CD1c-positive myeloid dendritic cell (primary cell): ENCODE data around the gene TRAF7.

Source experiments
- DNase-seq: peaks from one replicate; pipeline ENCODE4 v3.0.0-alpha.2; 2016; ENCODE audit errors: extremely low spot score

Gene TRAF7

DNA sequence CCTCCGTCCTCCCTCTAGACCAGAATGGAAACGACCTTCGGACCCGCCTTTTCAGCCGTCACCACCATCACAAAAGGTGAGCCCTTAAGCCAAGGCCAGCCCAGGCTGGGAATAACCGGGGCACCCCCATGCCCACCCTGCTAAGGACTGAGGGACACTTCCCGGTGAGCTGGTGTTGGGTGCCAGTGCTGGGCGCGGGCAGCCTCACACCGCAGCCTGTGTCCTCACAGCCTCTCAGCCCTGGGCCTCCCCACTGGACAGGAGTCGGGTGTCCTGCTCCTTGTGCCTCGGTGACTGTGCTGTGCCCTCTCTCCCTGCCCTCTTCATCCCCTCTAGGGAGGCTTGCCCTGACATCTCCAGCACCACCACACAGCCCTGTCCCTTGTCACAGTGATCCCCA is 10.3 kb downstream of the TRAF7 start:
- DNase-seq = no peak

DNA sequence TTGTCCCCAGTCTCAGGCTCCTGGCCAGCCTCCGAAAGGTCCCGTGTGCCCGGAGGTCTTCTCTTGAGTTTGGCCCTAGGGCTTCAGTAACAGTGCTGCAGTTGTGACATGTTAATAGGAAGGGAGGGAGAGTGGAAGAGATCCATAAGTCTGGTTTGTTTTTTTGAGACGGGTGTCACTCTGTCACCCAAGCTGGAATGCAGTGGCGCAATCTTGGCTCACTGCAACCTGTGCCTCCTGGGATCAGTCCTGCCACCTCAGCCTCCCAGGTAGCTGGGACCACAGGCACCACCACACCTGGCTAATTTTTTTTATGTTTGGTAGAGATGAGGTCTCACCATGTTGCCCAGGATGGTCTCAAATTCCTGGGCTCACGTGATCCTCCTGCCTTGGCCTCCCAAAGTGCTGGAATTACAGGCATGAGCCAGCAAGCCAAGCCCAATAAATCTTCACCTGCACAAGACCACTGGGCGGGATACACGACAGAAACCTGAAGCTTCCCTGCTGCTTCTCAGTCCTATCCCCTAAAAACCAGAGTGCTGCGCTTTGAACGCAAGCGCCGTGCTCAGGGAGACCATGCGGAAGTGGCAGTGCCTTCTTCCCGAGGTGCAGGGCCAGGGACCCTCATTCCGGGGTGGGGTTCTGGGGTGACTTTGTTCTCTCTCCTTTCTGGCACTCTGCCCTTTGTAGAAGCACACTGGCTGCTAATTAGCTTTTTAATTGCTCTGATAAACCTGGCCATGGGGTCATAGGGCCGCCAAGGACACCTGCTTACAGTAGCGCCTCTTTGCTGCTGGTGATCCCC is 10.9 kb downstream of the TRAF7 start:
- no peak for DNase-seq

DNA sequence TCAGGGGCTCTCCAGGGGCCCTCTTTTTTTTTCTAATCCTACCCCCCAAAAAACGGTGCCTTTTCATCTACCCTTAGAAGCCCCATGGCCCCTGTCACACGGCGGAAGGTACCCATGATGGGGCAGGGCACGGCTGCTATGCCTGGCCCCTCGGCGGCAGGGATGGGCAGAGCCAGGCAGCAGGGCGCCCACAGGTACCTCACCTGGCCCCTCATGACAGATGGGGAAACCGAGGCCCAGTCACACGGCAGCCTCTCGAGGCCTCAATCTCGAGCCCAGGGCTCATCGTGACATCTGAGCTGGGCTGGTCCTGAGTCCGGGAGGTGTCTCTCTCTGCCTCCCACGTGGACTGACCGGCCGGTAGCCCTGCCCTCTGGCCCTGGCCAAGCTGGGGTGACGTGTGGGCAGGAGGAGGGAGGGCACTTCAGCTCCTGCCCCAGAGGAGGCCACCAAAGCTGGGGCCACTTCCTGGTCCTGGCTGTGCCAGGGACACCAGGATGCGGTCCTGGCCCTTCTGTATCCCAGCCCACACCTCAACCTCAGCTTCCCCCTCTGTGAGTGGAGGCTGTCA is 11.6 kb downstream of the TRAF7 start:
- no peak for DNase-seq

DNA sequence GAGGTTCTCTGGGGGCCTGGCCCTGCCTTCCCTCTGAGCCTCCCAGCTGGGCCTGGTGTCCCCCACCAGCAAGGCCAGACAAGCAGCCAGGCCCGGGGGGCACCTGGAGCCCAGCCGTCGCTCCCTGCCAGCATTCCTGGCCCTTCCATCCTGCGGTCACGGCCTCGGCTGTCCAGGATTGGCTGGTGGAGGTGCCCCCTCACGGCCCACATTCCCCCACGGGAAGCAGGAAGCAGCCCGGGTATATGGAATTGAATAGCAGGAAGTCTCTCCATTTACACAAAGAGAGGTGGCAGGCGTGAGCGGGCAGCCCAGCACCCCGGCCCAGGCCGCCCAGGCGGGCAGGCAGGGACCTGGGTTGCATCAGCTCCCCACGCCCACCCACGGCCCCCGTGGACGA is 14.5 kb downstream of the TRAF7 start:
- no peak for DNase-seq

DNA sequence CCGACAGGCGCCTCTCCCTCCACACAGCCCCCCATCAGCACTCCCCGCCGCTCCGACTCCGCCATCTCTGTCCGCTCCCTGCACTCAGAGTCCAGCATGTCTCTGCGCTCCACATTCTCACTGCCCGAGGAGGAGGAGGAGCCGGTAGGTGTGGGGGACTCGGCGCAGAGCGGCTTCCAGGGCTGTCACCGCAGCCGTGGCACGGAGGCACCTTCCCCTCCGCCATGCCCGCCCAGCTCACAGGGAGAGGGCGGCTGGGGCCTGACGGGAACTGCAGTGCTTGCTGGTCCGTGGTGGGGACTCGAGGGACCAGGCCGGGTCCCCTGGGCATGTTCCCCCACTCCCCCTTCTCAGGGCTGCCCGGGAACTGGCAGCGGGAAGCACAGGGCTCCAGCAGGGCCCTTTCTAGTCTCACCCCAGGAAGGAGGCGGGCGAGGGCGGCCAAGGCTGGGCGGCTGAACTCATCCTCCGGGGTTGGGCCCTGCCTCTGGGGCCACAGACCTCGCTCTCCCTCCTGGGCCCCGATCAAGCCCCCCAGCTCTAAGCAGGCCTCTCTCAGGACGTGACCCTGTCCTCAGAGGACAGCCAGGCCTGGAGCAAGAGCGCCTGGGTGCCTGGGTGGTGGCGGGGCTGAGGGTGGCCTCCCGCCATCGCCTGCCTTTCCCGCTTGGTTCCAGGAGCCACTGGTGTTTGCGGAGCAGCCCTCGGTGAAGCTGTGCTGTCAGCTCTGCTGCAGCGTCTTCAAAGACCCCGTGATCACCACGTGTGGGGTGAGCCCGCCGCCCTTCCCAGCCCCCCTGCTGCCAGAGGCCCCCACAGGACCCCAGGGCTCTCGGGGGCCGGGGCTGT is 15.2 kb downstream of the TRAF7 start:
- no peak for DNase-seq

DNA sequence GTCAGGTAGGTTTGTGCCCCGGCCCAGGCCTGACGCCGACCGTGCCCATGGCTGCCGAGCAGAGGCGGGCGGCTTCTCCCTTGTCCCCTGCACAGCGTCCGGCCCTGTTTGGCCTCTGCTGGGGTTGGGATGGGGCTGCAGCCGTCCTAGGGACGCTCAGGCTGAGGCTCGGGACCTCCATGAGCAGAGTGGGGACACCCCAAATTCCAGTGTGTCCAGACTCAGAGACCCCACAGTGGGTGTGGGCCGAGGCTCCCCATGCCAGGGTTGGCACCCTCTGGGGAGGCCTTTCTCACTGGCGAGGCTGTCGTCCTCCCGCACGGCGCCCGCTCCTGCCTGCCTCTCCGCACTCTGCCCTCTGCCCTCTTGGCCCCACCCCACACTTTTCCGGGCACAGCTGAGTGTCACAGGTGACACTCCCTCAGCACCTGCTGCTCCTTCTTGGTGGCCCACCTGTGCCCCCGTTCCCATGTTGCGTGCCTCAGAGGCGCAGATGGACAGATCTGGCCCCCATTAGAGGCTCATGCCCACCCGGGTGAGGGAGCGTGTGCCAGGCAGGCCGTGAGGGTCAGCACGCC is 16.1 kb downstream of the TRAF7 start:
- no peak for DNase-seq

DNA sequence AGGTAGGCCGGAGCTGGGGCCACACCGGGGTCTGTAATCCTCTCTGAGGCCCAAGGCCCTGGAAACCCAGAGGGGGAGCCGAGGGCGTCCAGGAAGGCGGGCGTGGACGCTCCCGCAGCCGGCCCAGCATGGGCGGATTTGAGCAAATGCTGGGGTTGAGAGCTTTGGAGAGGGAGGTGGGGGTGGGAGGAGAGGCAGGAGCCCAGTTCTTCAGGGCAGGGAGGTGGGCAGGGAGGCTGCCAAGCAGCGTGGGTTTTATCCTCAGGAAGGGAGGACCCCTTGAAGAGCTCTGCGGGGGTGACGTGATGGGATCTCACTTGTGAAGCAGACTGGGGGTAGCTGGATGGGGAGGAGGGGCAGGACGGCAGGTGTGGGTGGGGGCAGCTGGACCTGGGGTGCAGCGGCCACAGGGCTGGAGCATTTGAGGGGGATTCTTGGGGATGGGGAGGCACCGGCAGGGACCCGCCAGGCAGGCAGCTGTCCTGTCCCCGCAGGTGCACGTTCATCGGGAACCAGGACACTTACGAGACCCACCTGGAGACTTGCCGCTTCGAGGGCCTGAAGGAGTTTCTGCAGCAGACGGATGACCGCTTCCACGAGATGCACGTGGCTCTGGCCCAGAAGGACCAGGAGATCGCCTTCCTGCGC is 17.2 kb downstream of the TRAF7 start:
- no peak for DNase-seq

DNA sequence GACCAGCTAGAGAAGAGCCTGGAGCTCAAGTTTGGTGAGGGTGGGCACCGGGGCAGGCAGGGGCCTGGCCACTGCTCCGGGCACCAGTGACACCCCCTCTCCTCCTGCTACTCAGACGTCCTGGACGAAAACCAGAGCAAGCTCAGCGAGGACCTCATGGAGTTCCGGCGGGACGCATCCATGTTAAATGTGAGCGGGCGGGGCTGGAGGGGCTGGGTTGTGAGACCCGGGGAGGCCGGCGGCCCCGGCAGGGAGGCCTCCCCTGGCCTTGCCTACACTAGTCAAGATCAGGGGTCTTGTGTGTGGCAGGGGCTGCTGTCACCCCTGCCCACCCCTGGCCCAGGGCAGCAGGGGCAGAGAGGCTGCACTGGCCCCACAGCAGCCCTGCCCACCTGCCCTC is 17.8 kb downstream of the TRAF7 start:
- no peak for DNase-seq

DNA sequence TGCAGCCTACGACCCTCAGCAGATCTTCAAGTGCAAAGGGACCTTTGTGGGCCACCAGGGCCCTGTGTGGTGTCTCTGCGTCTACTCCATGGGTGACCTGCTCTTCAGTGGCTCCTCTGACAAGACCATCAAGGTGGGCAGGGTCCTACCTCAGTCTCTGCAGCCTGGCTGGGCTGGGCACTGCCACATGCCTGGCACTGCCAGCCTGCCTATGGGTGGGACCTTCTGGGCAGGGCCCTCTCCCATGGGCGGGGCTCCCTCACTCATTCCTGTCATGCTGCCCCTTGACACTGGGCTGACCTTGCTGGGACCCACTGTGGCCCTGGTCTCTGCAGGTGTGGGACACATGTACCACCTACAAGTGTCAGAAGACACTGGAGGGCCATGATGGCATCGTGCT is 18.3 kb downstream of the TRAF7 start:
- no peak for DNase-seq

DNA sequence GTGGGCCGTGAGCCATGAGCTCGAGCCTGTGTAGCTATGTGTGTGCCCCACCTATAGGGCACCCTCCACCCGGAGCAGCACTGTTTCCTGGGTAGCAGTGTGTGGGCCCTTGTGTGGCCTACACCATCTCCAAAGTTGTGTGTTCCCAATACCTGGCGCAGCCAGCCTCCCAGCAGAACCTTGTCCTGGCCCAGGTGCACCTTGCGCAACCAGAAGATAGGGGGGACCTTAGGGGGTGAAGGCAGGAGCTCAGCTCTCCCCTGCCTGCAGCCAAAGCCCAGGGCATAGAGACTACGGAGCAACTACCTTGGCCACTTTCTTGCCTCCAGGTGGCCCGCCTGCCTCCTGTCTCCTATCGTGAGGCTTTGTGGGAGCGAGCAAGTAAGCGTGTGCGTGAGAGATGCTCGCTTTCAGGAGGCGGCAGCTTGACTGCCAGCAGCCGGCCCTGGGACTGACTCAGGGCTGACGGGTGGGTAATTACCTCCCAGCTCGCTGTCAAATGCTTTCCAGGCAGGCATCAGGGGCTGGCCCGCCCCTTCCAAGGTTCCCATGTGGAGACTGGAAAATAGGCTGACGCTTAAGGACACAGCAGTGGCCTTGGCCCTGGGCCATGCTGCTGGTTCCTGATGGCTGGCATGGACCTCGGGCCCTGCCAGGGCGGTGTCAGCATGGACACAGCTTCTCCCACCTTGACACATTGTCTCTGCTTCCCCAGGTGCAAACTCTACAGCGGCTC is 19.0 kb downstream of the TRAF7 start:
- no peak for DNase-seq

DNA sequence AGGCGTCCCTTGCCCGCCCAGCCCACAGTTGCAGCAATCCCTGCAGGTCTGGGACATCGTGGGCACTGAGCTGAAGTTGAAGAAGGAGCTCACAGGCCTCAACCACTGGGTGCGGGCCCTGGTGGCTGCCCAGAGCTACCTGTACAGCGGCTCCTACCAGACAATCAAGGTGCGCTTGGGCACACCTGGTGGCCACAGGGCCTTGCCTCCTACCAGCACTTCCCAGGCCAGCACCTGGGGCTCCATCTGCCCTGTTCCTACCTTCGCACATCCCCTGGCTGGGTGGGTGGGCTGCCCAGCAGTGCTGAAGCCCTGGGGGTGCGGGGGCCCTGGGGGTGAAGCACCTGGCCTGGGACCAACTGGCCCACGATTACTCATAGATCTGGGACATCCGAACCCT is 19.9 kb downstream of the TRAF7 start:
- DNase-seq = no peak

DNA sequence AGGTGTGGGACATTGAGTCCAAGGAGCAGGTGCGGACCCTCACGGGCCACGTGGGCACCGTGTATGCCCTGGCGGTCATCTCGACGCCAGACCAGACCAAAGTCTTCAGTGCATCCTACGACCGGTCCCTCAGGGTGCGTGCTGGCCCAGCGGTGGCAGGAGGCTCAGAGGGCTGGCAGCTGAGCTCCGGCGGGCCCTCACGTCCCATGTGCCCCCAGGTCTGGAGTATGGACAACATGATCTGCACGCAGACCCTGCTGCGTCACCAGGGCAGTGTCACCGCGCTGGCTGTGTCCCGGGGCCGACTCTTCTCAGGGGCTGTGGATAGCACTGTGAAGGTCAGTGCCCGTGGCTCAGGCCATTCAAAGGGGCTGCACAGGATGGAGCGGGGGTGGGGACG is 20.5 kb downstream of the TRAF7 start:
- DNase-seq = no peak

DNA sequence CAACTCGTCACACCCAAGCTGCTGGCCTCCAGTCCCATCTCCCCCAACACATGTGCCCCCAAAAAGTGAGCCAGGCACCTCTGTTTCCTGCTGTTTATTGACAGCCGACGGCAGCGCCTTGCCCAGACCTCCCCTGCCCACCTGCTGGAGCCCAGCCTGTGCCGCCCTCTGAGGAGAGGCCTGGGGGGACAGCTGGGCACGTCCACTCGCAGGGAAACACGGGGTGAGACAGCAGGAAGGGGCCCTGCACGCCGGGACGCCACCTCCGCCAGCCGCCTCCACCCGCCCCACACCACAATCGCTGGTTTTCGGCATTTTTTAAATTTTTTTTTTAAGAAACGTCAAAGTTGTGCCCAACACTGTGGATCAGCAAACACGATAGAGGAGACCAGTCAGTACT is 21.5 kb downstream of the TRAF7 start:
- DNase-seq = no peak

DNA sequence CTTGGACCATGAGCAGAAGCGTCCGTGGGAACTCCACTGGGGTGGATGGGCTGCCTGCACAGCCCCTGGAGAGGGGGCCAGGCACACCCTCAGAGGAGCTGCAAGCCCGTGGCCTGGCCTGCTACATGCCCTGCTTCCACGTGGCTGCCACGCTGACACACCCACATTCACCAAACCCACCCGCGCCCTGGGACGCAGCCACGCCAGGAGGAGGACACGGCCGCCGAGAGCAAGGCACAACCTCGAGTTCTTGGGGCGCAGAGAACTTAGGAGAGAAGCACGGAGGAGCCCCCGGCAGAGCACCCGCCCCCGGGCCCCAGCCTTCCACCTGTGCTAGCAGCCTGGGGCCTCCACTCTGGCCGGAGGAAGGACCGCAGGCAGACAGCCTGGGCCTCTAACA is 22.0 kb downstream of the TRAF7 start:
- DNase-seq = no peak

DNA sequence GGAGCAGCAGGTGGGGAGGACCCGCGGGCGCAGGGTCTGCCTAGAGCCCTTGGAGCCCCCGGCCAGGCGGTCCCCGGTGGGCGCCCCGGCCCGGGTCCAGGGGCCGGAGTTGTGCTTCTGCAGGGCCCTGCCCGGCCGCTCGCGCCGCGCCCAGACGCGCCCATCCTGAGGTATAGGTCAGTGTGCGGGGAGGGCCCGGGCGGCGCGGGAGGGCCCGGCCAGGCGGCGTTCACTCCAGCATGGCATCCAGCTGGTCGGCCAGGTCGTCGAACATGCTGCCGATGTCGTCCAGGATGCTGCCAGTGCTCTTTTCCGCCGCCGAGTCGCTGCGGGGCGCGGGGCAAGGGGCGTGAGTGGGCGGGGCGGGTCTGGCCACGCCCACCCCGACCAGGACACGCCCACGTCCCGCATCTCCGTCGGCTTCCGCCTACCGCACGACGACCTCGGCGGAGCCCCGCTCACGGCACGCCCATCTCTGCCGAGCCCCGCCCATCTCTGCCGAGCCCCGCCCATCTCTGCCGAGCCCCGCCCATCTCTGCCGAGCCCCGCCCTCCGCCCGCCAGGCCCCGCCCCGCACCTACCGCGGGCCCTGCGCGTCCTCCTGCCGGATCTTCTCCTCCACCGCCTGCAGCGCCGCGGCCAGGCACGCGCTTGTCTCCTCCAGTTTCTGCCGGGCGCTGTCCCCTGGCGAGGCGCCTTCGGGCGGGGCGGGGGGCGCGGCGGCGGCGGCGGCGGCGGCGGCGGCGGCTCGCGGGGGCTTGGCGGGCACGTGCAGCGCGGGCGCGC is 22.9 kb downstream of the TRAF7 start:
- peak; percentile 41 for DNase-seq

DNA sequence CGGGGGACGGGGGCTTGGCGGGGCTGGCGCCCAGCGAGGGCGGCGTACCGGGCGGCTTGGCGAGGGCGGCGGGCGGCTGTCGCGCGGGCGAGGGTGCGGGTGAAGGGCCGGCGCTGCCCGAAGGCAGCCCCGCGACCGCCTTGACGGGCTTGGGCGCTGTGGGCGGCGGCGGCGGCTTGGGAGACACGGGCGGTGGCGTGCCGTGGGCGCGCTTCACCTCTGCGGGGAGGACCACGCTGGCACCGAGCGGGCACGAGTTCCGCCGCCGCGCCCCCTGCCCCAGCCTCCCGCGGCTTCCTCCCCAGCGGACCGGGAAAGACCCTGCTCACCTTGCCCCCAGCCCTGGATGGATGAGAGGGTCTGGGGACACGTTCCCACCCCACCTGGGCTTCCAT is 23.5 kb downstream of the TRAF7 start:
- DNase-seq = no peak

DNA sequence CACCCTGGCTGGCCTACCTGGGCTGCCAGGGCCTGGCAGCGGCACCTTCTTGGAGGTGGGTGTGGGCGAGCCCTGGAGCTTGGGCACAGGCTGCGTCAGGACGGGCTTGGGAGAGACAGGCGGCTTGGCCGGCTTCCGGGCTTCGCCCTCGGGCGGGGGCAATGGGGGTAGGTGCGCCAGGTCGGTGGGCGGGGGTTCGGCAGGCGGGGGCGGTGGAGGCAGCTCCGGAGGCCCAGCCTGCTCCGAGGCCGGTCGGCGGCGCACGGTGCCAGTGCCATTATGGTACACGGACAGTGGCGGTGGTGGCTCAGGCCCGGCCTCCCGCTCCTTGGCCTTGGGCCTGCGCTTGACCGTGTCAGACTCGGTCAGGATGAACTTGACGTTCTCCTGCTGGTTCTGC is 24.0 kb downstream of the TRAF7 start:
- DNase-seq = no peak

DNA sequence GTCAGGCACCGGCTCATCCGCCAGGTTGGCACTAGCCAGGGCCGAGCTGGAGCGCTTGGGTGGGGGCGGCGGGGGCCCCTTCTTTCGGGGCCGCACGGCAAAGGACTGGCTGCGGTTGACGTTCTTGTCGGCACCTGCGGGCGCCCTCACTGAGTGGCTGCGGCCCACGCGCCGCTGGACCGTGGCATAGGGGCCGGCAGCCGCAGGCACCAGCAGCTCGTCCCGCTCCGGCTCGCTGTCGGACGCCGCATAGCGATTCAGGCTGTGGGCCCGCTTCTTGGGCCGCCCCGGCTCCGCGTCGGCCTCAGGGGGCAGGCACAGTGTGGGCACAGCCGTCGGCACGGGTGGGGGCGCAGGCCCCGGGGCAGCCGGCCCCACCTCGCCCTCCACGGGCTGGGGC is 24.9 kb downstream of the TRAF7 start:
- no peak for DNase-seq

DNA sequence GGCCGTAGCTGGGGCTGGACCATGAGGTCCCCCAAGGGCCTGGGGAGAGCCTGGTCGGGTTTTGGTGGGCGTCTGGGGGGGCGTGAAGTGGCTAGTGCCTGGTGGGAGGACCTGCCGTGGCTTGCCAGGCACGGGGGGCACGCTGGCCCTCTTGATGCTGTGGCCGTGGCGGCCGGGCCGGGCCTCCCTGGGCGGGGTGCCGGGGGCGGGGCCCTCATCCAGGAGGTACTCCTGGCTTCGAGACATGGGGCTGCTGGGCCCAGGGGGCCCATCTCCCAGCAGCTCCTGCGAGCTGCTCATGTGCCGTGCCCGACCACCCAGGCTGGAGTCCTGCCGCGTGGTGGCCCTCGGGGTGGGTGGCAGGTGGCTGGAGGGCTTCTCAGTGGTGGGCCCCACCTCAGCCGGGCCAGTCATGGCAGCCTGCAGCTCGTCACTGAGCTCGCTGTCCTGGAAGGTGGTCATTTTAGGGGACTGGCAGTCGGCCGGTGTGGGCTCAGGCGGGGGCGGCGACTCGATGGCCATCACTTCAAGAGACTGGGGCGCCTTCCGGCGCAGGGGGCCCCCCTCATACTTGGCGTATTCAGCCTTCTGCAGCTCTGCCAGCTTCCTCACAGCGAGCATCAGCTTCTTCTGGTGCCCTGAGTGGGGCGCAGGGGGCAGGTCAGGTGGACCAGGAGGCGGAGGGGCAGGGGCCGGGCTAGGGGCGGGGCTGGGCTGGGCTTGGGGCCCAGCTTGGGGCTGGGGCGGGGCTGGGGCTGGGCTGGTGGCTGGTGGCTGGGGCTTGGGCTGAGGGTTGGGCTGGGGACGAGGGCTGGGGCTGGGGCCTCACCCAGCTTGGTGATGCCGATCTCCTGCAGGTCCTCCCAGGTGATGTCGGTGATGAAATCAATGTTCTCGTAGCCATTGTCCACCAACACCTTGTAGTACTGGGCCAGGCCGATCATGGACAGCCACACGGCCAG is 25.7 kb downstream of the TRAF7 start:
- DNase-seq = no peak
